MCF 10A (cell line): ENCODE data around the gene GATB. TPM values are rescaled to one million over a fixed set of nuclear protein-coding genes. Genes with fewer than 3 reads are reported as not detected.

Experiments used
- BruUV-seq: library from RNA; stranded (reverse); fragments of 400-500 nt; replicated peaks from 2 replicates; lab custom pipeline; 2021; lab: Mats Ljungman, UMichigan
- CTCF ChIA-PET: fragments of 300-600 bp; sonication (Branson Sonifier 250); formaldehyde crosslinking; extraction: SDS; loops from one replicate; lab custom pipeline; 2021; ENCODE audit warnings: antibody characterized with exemption, inconsistent platforms; lab: Yijun Ruan, JAX
- POLR2A ChIA-PET: fragments of 300-600, 350-650 bp; sonication (Branson Sonifier 250); formaldehyde crosslinking; extraction: SDS; loops from one replicate; lab custom pipeline; 2020; ENCODE audit warnings: antibody characterized with exemption, inconsistent platforms; lab: Yijun Ruan, JAX
- DNase-seq: peaks from one replicate; pipeline ENCODE4 v3.0.0-alpha.2; 2018; ENCODE audit not compliant: unreplicated experiment
- H3K27ac Mint-ChIP-seq: one replicate; pipeline ENCODE4 v1.8.0; 2022; ENCODE audit warnings: mild to moderate bottlenecking, low read depth, mixed read lengths; ENCODE audit not compliant: unreplicated experiment
- H3K27me3 Mint-ChIP-seq: one replicate; pipeline ENCODE4 v1.8.0; 2022; ENCODE audit warnings: mixed read lengths; ENCODE audit not compliant: insufficient read depth, unreplicated experiment
- H3K36me3 Mint-ChIP-seq: one replicate; pipeline ENCODE4 v1.8.0; 2022; ENCODE audit warnings: mild to moderate bottlenecking, moderate library complexity, mixed read lengths; ENCODE audit not compliant: insufficient read depth, unreplicated experiment
- H3K4me1 Mint-ChIP-seq: one replicate; pipeline ENCODE4 v1.8.0; 2022; ENCODE audit warnings: mixed read lengths; ENCODE audit not compliant: insufficient read depth, unreplicated experiment
- H3K4me3 Mint-ChIP-seq: one replicate; pipeline ENCODE4 v1.8.0; 2022; ENCODE audit warnings: mild to moderate bottlenecking, moderate library complexity, mixed read lengths; ENCODE audit not compliant: unreplicated experiment
- H3K9me3 Mint-ChIP-seq: one replicate; pipeline ENCODE4 v1.8.0; 2022; ENCODE audit warnings: mixed read lengths; ENCODE audit not compliant: unreplicated experiment
- CTCF ChIP-seq: fragments of 200-600 bp; IDR thresholded peaks from one replicate; pipeline ENCODE4 v1.8.0; 2022; ENCODE audit warnings: antibody characterized with exemption, mild to moderate bottlenecking; ENCODE audit not compliant: unreplicated experiment
- intact Hi-C: fragments of 100-400 bp; cut with micrococcal nuclease; formaldehyde crosslinking; loops from 2 replicates; pipeline ENCODE4 v1.14.1; 2022
- total RNA-seq: library from RNA; stranded (reverse); gene quantifications from 2 replicates; pipeline ENCODE4 v1.2.3, GENCODE V29; 2022

Gene GATB
- total RNA-seq, 1 experiment from 2014 or later, result 17.8 TPM

DNA sequence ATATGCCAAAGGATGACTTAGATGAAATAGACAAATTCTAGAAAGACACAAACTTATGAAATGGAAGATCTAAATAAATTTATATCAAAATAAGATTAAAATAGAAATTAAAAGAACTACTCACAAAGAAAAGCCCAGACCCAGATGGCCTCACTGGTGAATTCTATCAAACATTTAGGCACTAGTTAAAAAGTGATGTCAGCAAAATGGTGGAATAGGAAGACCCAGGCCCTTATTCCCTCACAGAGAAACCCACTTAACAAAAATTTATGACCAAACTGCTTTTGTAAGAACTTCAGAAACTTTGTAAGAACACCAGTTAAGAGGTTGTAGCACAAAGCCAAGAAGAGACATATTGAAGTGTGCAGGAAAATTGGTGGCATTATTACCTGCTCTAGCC, 129.5 kb downstream of the GATB start:
- Mint-ChIP-seq H3K4me3 (no peak overlapping the region), H3K27me3 (no peaks in the 10 kb centered on the region), H3K27ac (no peak overlapping the region), H3K4me1 (peaks cover 5% of the 10 kb centered on the region), H3K36me3 (peaks cover 7% of the 10 kb centered on the region), H3K9me3 (no peaks in the 10 kb centered on the region)
- BruUV-seq, result no TSS peak
- no peak for TF ChIP-seq CTCF
- POLR2A ChIA-PET, result no interaction called here
- DNase-seq, result no peak
- intact Hi-C loops, result no loop called here
- CTCF ChIA-PET, result interaction anchor here (0.6 kb wide), 1 partner anchor 9 kb away, joined by 5 read pairs; no protein-coding TSS in a partner anchor

- ChIA-PET POLR2A (no interaction called here), CTCF (interaction anchor here (0.9 kb wide), 1 partner anchor 53 kb away, joined by 3 read pairs; no protein-coding TSS in a partner anchor)
- no peak overlapping the region for H3K27ac Mint-ChIP-seq
- intact Hi-C loops, result no loop called here
- BruUV-seq, result no TSS peak
- H3K4me1 Mint-ChIP-seq, result peaks cover 5% of the 10 kb centered on the region
- TF ChIP-seq CTCF, result no peak
- no peak overlapping the region for H3K4me3 Mint-ChIP-seq
- no peak for DNase-seq
- H3K27me3 Mint-ChIP-seq, result no peaks in the 10 kb centered on the region
- H3K9me3 Mint-ChIP-seq, result no peaks in the 10 kb centered on the region
- peaks cover 7% of the 10 kb centered on the region for H3K36me3 Mint-ChIP-seq
Measured at GRCh38 chr4:151629097-151629783, 131.6 kb downstream of the GATB start.

GRCh38 chr4:151628001-151628608, 132.7 kb downstream of the GATB start:
- intact Hi-C loops, result no loop called here
- Mint-ChIP-seq H3K27ac (no peak overlapping the region), H3K36me3 (peaks cover 7% of the 10 kb centered on the region), H3K4me1 (peaks cover 5% of the 10 kb centered on the region), H3K9me3 (no peaks in the 10 kb centered on the region), H3K4me3 (no peak overlapping the region), H3K27me3 (no peaks in the 10 kb centered on the region)
- TF ChIP-seq CTCF, result no peak
- DNase-seq, result no peak
- ChIA-PET CTCF (interaction anchor here (0.6 kb wide), 2 partner anchors 12 to 14 kb away, joined by 3 to 4 read pairs; no protein-coding TSS in a partner anchor), POLR2A (no interaction called here)
- BruUV-seq, result no TSS peak

DNA sequence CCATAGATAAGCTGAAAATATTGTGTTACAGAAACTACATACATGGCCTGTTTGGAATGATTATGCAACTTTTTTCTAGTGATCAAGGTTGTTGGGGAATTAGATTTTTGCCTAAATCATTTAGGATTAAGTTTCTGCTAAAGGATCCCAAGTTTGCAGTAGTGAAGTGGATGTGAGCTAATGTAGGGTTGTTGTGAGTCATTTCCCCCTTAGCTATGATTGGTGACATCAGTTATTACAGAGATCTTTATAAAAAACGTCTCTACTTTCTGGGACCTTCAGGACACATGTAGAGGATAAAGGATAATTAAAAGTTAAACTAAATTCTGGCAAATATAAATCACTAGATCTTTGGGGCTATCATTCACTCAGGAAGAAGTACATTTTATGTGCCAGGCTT, 133.3 kb downstream of the GATB start:
- H3K27me3 Mint-ChIP-seq, result no peaks in the 10 kb centered on the region
- H3K9me3 Mint-ChIP-seq, result no peaks in the 10 kb centered on the region
- no TSS peak for BruUV-seq
- peaks cover 5% of the 10 kb centered on the region for H3K4me1 Mint-ChIP-seq
- peak; percentile 20 for DNase-seq
- H3K27ac Mint-ChIP-seq, result no peak overlapping the region
- ChIA-PET POLR2A (interaction anchor here (0.7 kb wide), 1 partner anchor 773 kb away, joined by 3 read pairs; no protein-coding TSS in a partner anchor), CTCF (interaction anchor here (1.4 kb wide), 1 partner anchor 13 kb away, joined by 4 read pairs; no protein-coding TSS in a partner anchor)
- intact Hi-C loops, result no loop called here
- H3K36me3 Mint-ChIP-seq, result peaks cover 7% of the 10 kb centered on the region
- H3K4me3 Mint-ChIP-seq, result no peak overlapping the region
- no peak for TF ChIP-seq CTCF
